Esophagus muscularis mucosa (tissue), 4 donors: ENCODE measurements around the gene PALS1.

Source experiments
- EP300 ChIP-seq: sonication (generic); formaldehyde crosslinking; IDR thresholded peaks from one replicate; pipeline ENCODE4 v1.6.1; 2017; ENCODE audit warnings: antibody characterized with exemption
- POLR2A ChIP-seq: fragments of 450-650 bp; IDR thresholded peaks from one replicate; pipeline ENCODE4 v1.6.1; 2017; ENCODE audit warnings: antibody characterized with exemption, moderate library complexity, mild to moderate bottlenecking, low read depth
- POLR2AphosphoS5 ChIP-seq, 2 donors: sonication (generic); formaldehyde crosslinking; IDR thresholded peaks; one replicate each; pipeline ENCODE4 v1.6.1; 2017; ENCODE audit warnings: antibody characterized with exemption in 2 of 2
- TF ChIP-seq, protein P1 (sequence below), 3 experiments: fragments of 200-600 bp in 2 of 3; fragments of 450-650 bp in 1 of 3; sonication (generic) in 2 of 3; IDR thresholded peaks; one replicate each; pipeline ENCODE4 v1.5.1; 2017 to 2019; ENCODE audit warnings: antibody characterized with exemption in 3 of 3, mild to moderate bottlenecking in 2 of 3, moderate library complexity in 1 of 3

DNA sequence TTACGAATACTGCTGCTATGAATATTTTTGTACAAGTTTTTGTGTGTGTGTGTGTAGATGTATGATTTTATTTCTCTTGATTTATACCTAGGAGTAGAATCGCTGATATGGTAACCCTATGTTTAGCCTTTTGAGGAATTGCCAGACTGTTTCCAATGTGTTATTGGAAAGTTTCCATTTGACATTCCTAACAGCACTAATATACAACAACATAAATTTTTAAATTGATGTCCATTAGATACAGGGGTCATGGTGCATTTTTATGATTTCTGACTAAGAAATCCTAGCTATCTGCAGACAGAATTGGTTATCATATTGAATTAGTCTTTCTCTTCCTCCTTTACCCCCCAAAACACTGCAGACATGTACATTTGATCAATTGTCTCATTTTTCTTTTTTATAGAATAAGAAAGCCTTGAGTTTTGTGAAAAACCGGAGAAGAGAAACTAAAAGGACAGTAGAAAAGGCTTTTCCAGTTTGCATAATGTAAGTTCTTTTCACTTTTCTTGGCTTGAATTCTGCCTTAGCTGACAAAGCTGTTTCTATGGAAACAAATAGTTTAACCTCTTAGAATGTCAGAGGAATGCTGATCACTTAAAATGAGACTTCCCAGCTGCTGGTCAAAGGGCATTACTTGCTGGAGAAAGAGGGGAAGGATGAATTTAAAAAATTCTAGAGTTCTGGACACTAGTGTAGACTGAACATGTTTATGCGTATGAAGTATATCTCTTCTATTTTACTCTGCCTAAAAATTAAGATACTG, 28.2 kb downstream of the PALS1 start:
- TF ChIP-seq, protein P1, sequence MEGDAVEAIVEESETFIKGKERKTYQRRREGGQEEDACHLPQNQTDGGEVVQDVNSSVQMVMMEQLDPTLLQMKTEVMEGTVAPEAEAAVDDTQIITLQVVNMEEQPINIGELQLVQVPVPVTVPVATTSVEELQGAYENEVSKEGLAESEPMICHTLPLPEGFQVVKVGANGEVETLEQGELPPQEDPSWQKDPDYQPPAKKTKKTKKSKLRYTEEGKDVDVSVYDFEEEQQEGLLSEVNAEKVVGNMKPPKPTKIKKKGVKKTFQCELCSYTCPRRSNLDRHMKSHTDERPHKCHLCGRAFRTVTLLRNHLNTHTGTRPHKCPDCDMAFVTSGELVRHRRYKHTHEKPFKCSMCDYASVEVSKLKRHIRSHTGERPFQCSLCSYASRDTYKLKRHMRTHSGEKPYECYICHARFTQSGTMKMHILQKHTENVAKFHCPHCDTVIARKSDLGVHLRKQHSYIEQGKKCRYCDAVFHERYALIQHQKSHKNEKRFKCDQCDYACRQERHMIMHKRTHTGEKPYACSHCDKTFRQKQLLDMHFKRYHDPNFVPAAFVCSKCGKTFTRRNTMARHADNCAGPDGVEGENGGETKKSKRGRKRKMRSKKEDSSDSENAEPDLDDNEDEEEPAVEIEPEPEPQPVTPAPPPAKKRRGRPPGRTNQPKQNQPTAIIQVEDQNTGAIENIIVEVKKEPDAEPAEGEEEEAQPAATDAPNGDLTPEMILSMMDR (IDR thresholded peaks at IDR 0.05) = no peak
- TF ChIP-seq POLR2AphosphoS5 (IDR thresholded peaks at IDR 0.05) = peak in 1 of 2 donors; percentile 57
- no peak for TF ChIP-seq POLR2A
- no peak for TF ChIP-seq EP300
